ENCODE data around the gene MAP6. TPM values are rescaled to one million over a fixed set of nuclear protein-coding genes. Genes with fewer than 3 reads are reported as not detected.

MAP6 gene
- total RNA-seq, 3 donors from 2014 or later (not counting 1 experiment from before 2014, with no cell fraction given), result not detected

- intact Hi-C loops (cut with micrococcal nuclease), result no loop called here
- peak overlapping the region; percentile 86 to 93 for H3K27ac Mint-ChIP-seq
- ATAC-seq (peak in 1 of 3 donors; percentile 1), DNase-seq (no peak)
- H3K27me3 Mint-ChIP-seq (ENCODE audit: low read depth in 2 of 2), result peaks cover 0 to 15% of the 10 kb centered on the region in 2 donors
- no peaks in the 10 kb centered on the region for H3K27me3 ChIP-seq (ENCODE audit: control insufficient read depth, insufficient read depth, low read length)
- H3K9me3 Mint-ChIP-seq, result no peaks in the 10 kb centered on the region
- no peaks in the 10 kb centered on the region for H3K9me3 ChIP-seq (ENCODE audit: control insufficient read depth, insufficient read depth, low read length)
- WGBS (ENCODE audit: insufficient coverage), result 82% methylated on average over 11 of the region's 11 CpGs
- H3K36me3 Mint-ChIP-seq, result no peaks in the 10 kb centered on the region
- no peak for TF ChIP-seq CTCF (IDR thresholded peaks at IDR 0.05)
- H3K4me3 Mint-ChIP-seq, result peak overlapping the region; percentile 72
- H3K36me3 ChIP-seq (ENCODE audit: control insufficient read depth, insufficient read depth, low read length), result no peaks in the 10 kb centered on the region
- H3K4me3 ChIP-seq (ENCODE audit: low read length), result no peak overlapping the region
- H3K4me1 ChIP-seq (ENCODE audit: control insufficient read depth, insufficient read depth, low read length), result peaks cover 47% of the 10 kb centered on the region
- peaks cover 52 to 56% of the 10 kb centered on the region in 2 donors for H3K4me1 Mint-ChIP-seq
- peak overlapping the region; percentile 86 for H3K27ac ChIP-seq (ENCODE audit: low read length)
These were observed 130.5 kb downstream of the MAP6 start for GRCh38 chr11:75538150-75538942.

GRCh38 chr11:75537740-75538139, 131.1 kb downstream of the MAP6 start:
- peak overlapping the region; percentile 86 for H3K27ac ChIP-seq (ENCODE audit: low read length)
- peak overlapping the region; percentile 86 to 93 for H3K27ac Mint-ChIP-seq
- H3K9me3 Mint-ChIP-seq, result no peaks in the 10 kb centered on the region
- peaks cover 47% of the 10 kb centered on the region for H3K4me1 ChIP-seq (ENCODE audit: control insufficient read depth, insufficient read depth, low read length)
- peaks cover 52 to 56% of the 10 kb centered on the region in 2 donors for H3K4me1 Mint-ChIP-seq
- WGBS (ENCODE audit: insufficient coverage), result 50% methylated on average over 5 of the region's 5 CpGs
- peaks cover 0 to 10% of the 10 kb centered on the region in 2 donors for H3K27me3 Mint-ChIP-seq (ENCODE audit: low read depth in 2 of 2)
- peak overlapping the region; percentile 72 for H3K4me3 Mint-ChIP-seq
- peak overlapping the region; percentile 8 for H3K4me3 ChIP-seq (ENCODE audit: low read length)
- intact Hi-C loops (cut with micrococcal nuclease), result loop anchor here (1.0 kb wide), 1 partner anchor 39 kb away; no protein-coding TSS in a partner anchor
- H3K9me3 ChIP-seq (ENCODE audit: control insufficient read depth, insufficient read depth, low read length), result no peaks in the 10 kb centered on the region
- DNase-seq (peak in 1 of 2 donors; percentile 38), ATAC-seq (peak; percentile 24 to 44 (median 39))
- no peaks in the 10 kb centered on the region for H3K36me3 Mint-ChIP-seq
- H3K27me3 ChIP-seq (ENCODE audit: control insufficient read depth, insufficient read depth, low read length), result no peaks in the 10 kb centered on the region
- TF ChIP-seq CTCF (IDR thresholded peaks at IDR 0.05), result no peak
- H3K36me3 ChIP-seq (ENCODE audit: control insufficient read depth, insufficient read depth, low read length), result no peaks in the 10 kb centered on the region

Other genes with a start within 250 kb of the MAP6 start
- gene KLHL35, start 235.8 kb downstream of the MAP6 start, total RNA-seq, result under 1 TPM; 0.40 to 0.93 (median 0.54) TPM
- gene GDPD5, start 143.1 kb downstream of the MAP6 start, total RNA-seq, result 10 to 100 TPM; 49.7 to 95.2 (median 60.2) TPM
- 1 to 10 TPM; 5.4 to 8.8 (median 7.2) TPM for gene SERPINH1, start 106.8 kb downstream of the MAP6 start, total RNA-seq
- gene MOGAT2, start 48.8 kb upstream of the MAP6 start, total RNA-seq, result not detected
- gene DGAT2, start 99.7 kb upstream of the MAP6 start, total RNA-seq, result 1 to 10 TPM in 1 of 3 donors, under 1 TPM in 2; 0.24 to 2.8 (median 0.75) TPM
- gene UVRAG, start 146.2 kb upstream of the MAP6 start, total RNA-seq, result 10 to 100 TPM; 39.9 to 52.5 (median 41.4) TPM

Measured in natural killer cell (primary cell).